ENCODE data around the gene UNC5B.

Gene UNC5B

DNA sequence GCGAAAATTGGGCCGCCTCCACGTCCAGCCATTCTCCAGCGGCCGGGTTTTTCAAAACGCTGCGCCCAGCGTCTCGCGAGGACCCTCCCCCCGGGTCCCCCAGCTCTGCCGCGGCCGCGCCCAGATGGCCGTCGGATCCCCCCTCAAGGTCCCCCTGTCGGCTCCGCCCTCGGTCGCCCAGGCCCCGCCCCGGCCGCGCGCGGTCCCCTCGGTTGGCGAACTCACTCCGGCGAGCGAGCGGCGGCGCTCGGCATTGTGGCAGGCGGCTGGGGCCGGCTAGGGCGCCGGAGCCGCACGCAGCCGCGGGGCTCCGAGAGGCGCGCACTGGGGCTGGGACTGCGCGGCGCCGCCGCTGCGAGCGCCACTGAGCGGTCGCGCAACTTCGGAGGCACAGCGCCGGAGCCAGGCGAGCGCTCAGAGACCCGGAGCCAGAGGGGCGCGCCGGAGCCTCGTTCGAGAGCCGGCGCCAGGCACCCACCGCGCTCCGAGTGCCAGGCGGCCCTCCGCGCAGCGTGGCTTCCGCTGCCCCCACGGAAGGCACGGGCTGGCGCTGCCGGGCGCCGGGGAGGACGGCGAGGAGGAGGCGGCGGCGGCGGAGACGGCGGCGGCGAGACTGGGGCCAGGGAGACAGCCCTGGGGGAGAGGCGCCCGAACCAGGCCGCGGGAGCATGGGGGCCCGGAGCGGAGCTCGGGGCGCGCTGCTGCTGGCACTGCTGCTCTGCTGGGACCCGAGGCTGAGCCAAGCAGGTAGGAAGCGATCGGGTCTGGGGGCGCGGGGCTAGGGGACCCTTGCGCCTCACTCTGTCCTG is at the start of gene UNC5B:
UNC5B (plus strand) TSS at position 253 of the 809 bp plus-strand sequence; CDS start at position 669, 416 bp downstream.
- peak; percentile 41 for DNase-seq

DNA sequence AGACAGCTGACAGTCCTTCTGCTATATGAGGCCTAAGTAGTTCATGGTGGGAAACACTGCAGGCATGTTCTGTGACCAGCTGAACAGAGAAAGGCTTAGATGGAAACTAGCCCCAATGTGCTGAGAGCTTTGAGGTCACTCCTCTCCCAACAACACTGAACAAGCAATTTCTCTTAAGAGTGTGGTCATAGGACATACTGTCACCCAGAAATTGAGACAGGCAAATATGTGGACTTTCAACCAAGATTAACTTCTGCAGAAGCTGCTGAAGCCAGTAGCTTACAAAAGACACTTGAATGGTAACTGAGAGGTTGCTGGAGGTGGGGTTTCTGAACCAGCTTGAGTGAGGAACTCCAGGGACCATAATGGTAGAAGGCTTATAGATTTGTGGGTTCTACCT is 38.9 kb upstream of the UNC5B start:
- no peak for DNase-seq

DNA sequence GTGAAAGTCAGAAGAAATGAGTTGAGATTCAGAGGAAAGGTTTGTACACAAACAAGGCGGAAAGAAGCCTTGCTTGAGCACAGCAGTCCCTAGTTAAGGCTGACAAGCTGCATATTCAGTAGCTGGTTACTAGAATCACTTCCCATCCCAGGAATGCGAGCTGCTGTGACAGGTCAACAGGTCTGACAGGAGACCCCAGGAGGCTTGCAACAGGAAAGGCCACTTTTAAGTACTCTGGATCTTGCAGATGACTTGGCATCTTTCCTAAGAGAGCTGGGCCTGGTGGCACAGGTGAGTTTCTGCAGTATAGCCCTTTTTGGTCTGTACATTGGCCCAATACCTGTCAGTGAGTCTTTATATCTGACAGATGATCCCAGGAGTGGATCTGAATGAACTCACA is 35.7 kb upstream of the UNC5B start:
- no peak for DNase-seq

DNA sequence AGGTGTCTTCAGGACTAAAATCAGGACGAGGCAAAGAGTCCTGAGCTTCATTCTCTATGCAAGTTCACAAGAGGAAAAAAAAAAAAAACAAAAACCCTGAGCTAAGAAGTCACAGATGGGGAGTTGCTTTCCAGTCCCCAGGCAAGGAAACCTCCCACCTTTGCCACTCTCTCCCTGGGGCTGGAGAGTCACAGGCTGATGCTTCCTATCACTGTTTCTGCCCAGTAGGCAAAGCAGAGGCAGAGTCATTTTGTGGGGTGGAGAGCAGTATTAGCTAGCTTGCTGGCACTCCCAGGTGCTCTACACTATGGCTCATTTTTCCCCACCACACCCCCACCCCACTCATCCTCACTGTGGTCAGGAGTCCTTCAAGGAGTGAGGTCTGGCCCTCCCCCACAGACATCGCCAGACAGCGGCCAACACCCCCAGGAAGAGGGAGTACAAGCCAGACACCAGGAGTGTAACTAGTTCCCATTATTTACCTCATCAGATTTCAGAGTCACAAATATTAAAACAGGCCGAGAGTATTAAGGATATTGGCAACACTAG is 34.6 kb upstream of the UNC5B start:
- DNase-seq: no peak

DNA sequence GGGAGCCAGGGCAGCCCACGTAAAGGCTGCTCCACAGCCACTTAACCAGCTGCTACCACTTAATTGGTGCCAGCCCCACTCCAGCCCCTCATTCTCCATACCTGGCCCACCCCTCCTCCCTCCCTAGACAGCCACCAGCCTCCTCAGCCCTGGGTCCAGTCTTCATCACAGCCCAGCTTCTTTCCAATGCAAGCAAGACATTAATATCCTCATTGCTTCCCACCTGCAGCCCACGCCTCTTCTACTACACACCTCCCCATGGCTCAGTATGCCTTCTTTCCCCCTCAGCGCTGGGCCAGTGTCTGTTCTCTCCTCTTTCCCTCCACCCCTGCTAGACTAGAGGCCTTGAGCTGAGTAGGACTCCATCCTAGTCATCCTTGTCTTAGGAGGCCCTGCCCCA is 33.5 kb upstream of the UNC5B start:
- DNase-seq: no peak

DNA sequence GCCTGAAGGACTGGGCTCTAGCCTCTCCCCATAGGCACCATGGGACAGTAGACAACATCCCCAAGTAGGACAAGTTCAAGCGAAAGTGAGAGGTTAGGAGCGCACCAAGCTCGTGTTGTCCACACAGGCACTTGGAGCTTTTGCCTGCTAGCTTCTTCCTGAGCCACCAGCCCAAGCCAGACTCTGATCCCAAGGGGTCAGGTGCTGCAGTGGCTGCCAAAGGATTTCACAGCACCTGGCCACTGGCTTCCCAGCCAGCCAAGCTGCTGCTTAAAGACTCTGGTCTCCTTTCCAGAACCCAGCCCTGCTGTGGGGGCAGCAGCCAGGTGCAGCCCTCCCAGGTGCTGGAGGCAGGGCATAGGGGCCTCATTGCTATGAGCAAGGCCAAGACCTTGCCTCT is 33.0 kb upstream of the UNC5B start:
- DNase-seq: no peak

DNA sequence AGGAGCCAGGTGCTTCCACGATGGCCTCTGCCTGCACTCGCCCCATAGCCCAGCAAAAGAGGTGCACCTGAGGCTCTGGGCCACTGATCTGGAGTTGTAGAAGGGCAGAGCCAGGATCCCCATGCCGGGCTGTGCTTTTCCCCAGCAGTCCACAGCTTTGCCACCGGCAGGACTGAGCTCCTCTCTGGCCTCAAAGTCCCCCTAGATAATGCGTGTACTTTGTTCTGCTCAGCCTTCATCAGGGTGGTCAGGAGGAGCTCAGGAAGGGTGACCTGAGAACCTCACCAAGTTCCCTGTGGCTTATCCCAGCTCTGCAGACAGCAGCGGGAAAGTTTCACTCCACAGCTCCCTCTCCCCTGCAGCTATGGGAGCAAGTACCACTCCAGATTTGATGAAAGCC is 27.9 kb upstream of the UNC5B start:
- no peak for DNase-seq

DNA sequence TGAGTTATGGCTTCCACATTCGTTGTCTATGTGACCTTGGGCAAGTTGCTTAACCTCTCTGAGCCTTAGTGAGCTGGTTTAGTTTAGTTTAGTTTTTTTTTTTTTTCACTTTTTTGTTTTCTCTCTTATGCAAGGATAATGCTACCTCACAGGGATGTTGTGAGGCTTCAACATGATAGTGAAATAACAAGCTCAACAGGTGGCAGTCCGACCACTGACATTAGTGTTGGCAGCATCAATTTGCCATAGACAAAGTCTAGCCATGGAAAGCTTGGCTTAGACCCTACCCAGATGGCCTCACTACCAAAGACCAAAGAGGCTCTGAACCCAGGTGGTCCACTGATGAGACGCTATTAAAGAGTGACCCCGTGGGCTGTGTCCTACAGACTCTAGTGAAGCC is 27.2 kb upstream of the UNC5B start:
- DNase-seq: no peak

DNA sequence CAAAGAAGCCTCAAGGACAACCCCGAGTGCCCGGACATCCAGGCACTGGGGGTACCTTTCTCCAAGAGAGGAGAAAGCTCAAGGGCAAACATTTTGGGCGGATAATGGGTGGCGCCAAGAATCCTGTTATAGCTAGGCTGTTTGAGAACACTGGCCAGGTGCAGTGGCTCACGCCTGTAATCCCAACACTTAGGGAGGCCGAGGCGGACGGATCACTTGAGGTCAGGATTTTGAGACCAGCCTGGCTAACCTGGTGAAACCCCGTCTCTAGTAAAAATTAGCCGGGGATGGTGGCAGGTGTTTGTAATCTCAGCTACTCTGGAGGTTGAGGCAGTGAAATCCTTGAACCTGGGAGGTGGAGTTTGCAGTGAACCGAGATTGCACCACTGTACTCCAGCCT is 25.2 kb upstream of the UNC5B start:
- DNase-seq: no peak

DNA sequence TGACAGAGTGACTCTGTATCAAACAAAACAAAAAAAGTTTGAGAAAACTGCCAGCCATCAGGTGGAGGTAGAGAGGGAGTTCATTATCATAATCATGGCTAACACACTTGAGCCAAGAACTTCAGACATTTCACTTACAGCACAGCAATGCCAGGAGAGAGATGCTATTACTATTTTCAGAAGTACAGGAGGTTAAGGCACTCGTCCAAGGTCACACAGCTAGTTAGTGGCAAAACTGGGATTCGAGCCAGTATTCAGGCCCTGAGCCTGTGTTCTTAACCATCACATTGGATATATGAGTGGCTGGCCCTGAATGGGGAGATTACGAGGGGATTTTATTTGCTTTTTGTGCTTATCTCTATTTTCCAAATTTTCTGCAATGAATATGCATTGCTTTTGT is 24.8 kb upstream of the UNC5B start:
- no peak for DNase-seq

DNA sequence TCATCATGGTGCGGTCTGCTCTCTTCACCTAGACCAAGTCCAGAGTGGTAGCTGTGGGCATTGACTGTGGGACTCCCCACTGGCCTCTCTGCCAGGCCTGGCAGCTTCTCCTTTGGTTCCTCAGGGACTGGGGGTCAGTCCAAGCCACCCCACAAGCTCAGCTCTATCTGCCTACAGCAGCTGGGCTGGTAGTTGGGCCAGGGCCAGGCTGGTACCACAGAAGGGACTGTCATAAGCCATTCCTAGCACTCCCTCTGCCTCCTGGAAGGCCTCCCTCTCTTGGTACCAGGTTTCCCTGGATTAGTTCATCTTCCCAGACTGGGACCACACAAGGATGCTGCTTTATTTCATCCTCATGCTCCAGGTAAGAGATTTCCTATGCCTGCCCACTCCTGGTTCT is 24.2 kb upstream of the UNC5B start:
- no peak for DNase-seq

DNA sequence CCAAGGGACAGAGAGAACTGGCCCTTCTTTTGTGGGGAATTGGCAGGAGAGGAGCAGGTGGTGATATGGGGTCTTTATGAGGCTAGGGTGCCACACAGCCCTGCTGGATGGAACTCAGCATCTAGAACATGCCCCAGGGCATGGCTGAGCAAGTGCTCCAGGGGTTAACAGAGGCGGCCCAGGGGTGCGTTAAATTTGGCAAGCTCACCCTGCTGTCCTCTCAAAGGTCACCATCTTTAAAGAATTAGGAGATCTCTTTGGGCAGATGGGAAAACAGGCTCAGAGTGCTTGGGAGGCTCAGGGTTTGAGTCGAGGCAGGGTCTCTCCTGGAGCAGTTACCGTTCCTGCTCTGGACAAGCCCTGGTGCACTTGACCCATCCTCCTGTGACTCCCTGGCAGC is 21.4 kb upstream of the UNC5B start:
- DNase-seq: no peak

DNA sequence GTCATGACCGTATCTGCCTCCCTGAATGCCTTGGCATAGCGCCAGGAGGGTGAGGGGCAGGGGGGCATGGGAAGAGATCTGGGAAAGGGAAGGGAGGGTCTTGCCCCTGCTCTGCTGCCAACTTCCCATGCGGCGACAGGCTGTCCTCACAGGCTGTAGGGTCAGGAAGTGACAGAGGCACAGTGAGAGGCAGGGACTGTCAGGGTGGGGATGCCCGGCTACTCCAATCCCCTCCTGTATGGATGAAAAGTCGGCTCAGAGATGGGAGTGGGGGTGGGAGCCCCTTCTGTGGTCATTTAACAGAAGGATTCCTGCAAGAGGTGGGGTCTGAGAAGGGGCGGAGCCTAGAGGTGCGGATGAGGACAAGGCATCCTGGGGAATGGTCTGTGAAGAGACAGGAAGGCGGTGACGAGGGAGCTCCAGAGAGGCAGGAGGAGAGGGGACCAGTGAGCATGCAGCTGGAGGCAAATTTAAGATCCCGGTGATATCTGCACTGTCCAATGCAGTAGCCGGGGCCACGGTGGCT is 20.8 kb upstream of the UNC5B start:
- DNase-seq: no peak

DNA sequence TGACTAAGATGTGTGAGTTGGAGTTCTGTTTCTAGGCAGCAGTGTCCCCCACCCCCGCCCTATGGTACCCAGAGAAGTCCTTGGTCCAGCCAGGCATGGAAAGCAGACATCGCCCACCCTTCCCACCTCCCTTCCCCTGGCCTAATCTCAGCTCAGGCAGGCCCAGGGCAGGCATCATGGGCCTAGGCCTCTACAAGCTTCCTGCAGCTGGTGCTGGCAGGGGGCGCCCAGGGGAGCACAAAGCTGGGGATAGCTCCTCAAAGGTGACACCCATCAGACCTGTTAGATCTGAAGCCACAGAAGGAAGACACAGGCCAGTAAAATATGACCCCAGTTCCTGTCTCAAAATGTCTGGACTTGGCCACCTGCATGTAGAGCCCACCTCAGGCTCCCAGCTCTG is 18.9 kb upstream of the UNC5B start:
- DNase-seq: no peak

DNA sequence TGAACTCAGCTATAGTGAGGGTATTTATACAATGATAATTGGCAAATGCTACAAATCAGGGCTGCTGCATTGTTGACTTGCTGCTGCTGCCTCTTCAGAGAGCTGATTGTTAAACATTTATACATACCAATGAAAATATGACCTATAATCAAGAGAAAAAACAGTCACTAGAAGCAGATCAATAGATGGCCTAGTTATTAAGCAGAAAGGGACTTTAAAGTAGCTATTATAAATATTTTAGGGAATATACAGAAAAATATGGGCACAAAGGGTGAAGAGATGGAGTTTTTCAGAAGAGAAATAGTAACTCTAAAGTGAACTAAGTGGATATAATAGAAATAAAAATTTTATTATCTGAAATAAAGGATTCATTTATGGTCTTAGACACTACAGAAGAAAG is 14.4 kb upstream of the UNC5B start:
- DNase-seq: no peak

DNA sequence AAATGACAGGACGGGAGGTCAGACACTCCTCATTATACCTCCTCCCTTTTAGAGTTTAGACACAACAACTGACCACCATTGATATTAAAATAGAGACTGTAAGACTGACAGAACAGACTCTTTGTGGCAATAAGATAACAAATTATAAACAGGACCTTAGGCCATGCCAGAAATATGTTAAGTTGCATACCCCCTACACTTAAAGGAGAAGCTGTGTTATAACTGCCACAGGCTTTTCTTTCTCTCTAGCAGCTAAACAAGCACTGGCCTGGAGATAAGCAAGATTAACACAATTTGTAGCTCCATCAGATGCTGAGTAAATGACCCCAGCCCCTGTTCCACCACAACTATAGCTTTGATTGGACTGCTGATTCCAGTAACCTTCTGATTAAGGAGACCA is 10.5 kb upstream of the UNC5B start:
- no peak for DNase-seq

DNA sequence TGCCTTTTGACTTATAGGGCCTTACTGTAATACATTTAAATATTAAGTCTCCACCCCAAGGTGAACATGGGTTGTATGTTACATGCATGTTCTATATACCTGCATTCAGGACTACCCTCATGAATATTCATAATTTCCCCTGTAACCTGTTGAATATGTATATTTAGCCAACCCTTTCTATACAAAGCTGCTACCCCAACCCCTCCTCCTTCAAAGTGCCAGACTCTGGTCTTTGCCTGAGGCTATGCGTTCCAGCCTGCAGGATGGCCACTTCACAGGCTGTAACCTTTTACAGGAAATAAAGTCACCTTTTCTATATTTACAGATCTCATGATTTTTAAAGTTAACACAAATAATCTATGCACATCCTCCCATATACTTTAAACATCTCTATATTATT is 10.1 kb upstream of the UNC5B start:
- no peak for DNase-seq

DNA sequence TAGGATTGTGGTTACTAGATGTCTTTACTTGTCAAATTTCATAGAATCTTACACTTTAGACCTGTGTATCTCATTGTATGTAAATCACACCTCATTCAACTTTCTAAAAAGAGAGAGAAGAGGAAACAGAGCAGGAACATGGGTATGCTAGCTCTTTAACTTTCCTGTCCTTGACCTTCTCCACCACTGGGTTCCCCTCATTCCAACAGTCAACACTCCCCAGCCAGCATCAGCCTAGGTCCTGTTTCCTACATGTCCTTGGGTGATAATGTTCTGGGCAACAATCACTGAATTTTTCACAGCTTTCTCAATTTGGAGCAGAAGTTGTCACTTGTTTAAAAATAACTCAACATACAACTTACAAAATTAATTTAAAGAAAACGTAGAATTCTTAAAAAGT is 9.2 kb upstream of the UNC5B start:
- no peak for DNase-seq

DNA sequence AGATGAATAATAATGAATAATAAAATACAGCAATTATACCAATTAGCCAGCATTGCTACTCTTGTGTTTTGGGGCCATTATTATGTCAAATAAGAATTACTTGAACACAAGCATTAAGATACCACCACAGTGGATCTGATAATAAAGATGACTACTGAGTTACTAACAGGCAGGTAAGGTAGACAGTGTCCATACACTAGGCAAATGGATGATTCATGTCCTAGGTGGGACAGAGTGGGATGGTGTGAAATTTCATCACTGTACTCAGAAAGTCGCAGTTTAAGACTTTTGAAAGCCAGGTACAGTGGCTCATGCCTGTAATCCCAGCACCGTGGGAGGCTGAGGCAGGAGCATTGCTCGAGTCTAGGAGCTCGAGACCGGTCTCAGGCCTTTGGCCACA is 8.7 kb upstream of the UNC5B start:
- DNase-seq: no peak

DNA sequence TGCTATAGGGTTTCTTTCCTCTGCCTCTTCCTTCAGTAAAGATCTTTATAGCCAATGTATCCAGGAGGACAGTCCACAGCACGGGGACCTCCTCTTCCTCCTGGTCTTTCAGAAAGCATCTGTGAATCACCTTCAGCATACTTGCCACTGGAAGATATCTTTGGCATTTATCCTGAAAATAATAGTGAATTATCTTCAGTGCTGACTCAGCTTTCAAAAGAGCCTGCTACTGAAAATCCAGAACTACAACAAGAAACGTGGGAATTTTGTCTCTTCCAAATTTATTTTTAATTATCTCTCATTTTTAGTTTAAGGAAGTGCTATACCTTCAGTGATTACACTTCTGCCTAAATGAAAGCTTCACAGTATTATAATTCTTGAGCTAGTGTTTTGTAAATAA is 7.6 kb upstream of the UNC5B start:
- DNase-seq: no peak

DNA sequence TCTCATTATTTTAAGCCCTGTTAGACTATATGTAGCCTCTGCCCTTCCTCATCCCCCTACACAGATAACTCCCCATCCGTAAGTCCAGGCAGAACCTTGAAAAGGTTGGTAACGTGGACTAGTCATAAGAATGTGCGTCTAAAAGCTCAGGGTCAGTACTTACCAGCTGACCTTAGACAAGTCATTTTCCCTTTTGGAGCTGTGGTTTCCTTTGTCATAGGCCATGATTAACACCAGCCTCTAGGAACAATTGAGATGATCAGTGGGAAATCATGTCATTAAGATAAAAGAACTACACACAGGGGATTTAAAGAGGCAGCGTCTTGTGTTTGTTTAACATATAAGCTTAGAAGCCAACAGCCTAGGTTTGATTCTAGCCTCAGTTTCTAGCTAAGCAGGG is 6.9 kb upstream of the UNC5B start:
- no peak for DNase-seq

DNA sequence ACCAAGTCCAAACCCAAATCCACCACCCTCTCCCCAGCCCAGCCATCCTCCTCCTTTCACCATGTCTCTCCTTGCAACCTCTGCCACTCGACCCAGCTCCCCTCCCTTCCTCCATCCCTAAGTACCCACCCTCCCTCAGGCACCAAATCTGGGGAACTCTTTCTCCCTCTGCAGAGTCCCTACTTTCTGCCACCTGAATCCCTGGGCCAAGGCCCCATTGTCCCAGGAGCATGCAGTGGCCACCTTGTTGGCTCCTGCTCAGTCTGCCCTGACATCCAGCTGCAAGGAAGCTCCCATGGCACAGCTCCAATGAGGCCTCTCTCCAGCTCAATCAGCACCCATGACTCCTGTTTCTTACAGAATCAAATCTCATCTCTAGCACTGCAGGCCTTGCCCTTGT is 5.5 kb upstream of the UNC5B start:
- no peak for DNase-seq

DNA sequence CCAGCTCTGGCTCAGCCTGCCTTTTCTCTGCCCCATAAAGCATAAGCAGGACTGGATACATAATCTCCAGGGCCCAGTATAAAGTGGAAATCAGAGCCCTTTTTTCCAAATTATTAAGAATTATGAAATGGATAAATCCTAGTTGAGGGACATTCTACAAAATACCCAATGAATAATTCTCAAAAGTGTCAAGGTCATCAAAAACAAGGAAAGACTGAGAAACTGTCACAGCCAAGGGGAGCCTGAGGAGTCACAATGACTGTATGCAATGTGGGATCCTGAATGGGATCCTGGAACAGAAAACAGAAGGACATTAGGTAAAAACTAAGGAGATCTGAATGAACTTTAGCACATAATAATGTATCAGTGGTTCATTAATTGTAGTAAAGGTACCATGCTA is 4.8 kb upstream of the UNC5B start:
- DNase-seq: no peak

DNA sequence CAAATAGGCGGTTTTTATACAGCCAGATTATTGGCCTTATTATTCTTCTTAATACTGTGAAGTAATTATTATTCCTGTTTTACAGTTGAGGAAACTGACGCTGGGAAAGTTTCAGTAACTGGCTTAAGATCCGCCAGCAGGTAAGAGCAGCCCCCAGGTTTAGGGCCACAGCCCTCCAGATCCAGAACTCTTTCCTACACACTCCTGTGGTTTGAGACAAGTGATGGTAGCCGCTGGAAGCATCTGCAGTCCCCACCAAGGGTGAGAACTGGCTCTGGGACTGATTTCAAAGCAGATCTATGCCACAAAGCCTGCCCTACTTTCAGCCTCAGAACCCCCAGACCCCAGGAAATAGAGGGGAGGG is 3.0 kb upstream of the UNC5B start:
- no peak for DNase-seq
